GM12801 (cell line): ENCODE results near the gene PJA2.

Experiments
- CTCF ChIP-seq: IDR thresholded peaks from one replicate; pipeline ENCODE4 v1.5.1; 2011; ENCODE audit warnings: control low read depth; ENCODE audit not compliant: insufficient read length; ENCODE audit errors: extremely low read depth

Gene PJA2

GRCh38 chr5:109406719-109407118, 3.1 kb downstream of the PJA2 start:
- TF ChIP-seq CTCF, result no peak

- TF ChIP-seq CTCF, result no peak
Measured at GRCh38 chr5:109404428-109404960, 5.3 kb downstream of the PJA2 start.

- no peak for TF ChIP-seq CTCF
Measured at GRCh38 chr5:109403469-109403868, 6.3 kb downstream of the PJA2 start.

- TF ChIP-seq CTCF, result no peak
Measured at GRCh38 chr5:109399092-109399759, 10.5 kb downstream of the PJA2 start.

- TF ChIP-seq CTCF, result no peak
Measured at GRCh38 chr5:109396965-109397364, 12.8 kb downstream of the PJA2 start.

GRCh38 chr5:109394806-109395205, 15.0 kb downstream of the PJA2 start:
- no peak for TF ChIP-seq CTCF

- no peak for TF ChIP-seq CTCF
Measured at GRCh38 chr5:109390188-109390587, 19.6 kb downstream of the PJA2 start.
